T-helper 22 cell (primary cell): ENCODE data around the gene KSR1.

ENCODE experiments used
- DNase-seq: peaks from one replicate; pipeline ENCODE4 v3.0.0-alpha.2; 2020; ENCODE audit warnings: low read depth

The KSR1 gene

GRCh38 chr17:27569884-27570577, 113.8 kb downstream of the KSR1 start:
- DNase-seq = no peak

GRCh38 chr17:27570578-27570914, 114.3 kb downstream of the KSR1 start:
- DNase-seq = no peak

GRCh38 chr17:27571563-27572352, 115.5 kb downstream of the KSR1 start:
- no peak for DNase-seq

- no peak for DNase-seq
These were observed 116.4 kb downstream of the KSR1 start for GRCh38 chr17:27572665-27573064.

GRCh38 chr17:27573548-27573947, 117.3 kb downstream of the KSR1 start:
- DNase-seq = no peak

- DNase-seq = no peak
These were observed 117.8 kb downstream of the KSR1 start for GRCh38 chr17:27573971-27574525.

- DNase-seq = no peak
These were observed 119.1 kb downstream of the KSR1 start for GRCh38 chr17:27575096-27575911.

GRCh38 chr17:27575912-27576252, 119.6 kb downstream of the KSR1 start:
- DNase-seq = no peak

GRCh38 chr17:27576477-27577083, 120.3 kb downstream of the KSR1 start:
- no peak for DNase-seq

GRCh38 chr17:27577121-27577761, 121.0 kb downstream of the KSR1 start:
- DNase-seq = no peak

- DNase-seq = no peak
These were observed 121.9 kb downstream of the KSR1 start for GRCh38 chr17:27577884-27578717.

GRCh38 chr17:27578718-27579085, 122.5 kb downstream of the KSR1 start:
- no peak for DNase-seq

GRCh38 chr17:27579304-27579703, 123.1 kb downstream of the KSR1 start:
- no peak for DNase-seq

- DNase-seq = no peak
These were observed 123.7 kb downstream of the KSR1 start for GRCh38 chr17:27579897-27580321.

- no peak for DNase-seq
These were observed 124.8 kb downstream of the KSR1 start for GRCh38 chr17:27581016-27581415.

- DNase-seq = no peak
These were observed 126.4 kb downstream of the KSR1 start for GRCh38 chr17:27582696-27583095.

GRCh38 chr17:27585153-27585681, 129.0 kb downstream of the KSR1 start:
- no peak for DNase-seq

- DNase-seq = no peak
These were observed 129.5 kb downstream of the KSR1 start for GRCh38 chr17:27585792-27586191.

- DNase-seq = no peak
These were observed 130.0 kb downstream of the KSR1 start for GRCh38 chr17:27586203-27586721.

GRCh38 chr17:27588354-27588753, 132.1 kb downstream of the KSR1 start:
- DNase-seq = no peak
